GM12878 (cell line): ENCODE results near the gene LPAR3. TPM values are rescaled to one million over a fixed set of nuclear protein-coding genes. Genes with fewer than 3 reads are reported as not detected.

Experiments
- ATAC-seq: fragments of 200-7000 bp; cut with Tn5 transposase; 3 replicates; pipeline ENCODE4 v1.9.1; 2020; ENCODE audit warnings: mild to moderate bottlenecking, moderate library complexity
- BruUV-seq: library from RNA; stranded (reverse); fragments of 400-500 nt; replicated peaks from 2 replicates; lab custom pipeline; 2021; lab: Mats Ljungman, UMichigan
- CTCF ChIA-PET: fragments of 300-600 bp; sonication (Branson Sonifier 250); formaldehyde crosslinking; extraction: SDS; loops from one replicate; lab custom pipeline; 2021; ENCODE audit warnings: inconsistent platforms; lab: Yijun Ruan, JAX
- POLR2A ChIA-PET: fragments of 350-600 bp; formaldehyde crosslinking; extraction: SDS; loops from one replicate; lab custom pipeline; 2021; ENCODE audit warnings: inconsistent platforms; lab: Charles Lee
- RAD21 ChIA-PET: fragments of 300-600 bp; sonication (Branson Sonifier 250); formaldehyde crosslinking; loops from one replicate; lab custom pipeline; 2023; ENCODE audit warnings: antibody characterized with exemption; ENCODE audit not compliant: unreplicated experiment; lab: Charles Lee
- SMC1A ChIA-PET: fragments of 300-600 bp; sonication (Branson Sonifier 250); formaldehyde crosslinking; loops from one replicate; lab custom pipeline; 2023; ENCODE audit not compliant: unreplicated experiment, uncharacterized antibody; lab: Charles Lee
- DNase-seq: peaks from one replicate; pipeline ENCODE4 v3.0.0-alpha.2; 2011; ENCODE audit warnings: low read depth, low spot score
- FAIRE-seq: peaks from 3 replicates; lab custom pipeline; 2011; peaks lifted over from hg19 to GRCh38; lab: Jason Lieb, UNC
- H2AFZ ChIP-seq: 2 replicates; pipeline ENCODE4 v1.6.0; 2011; ENCODE audit warnings: low read depth, low read length, control low read depth; ENCODE audit not compliant: control insufficient read depth
- H3K27ac ChIP-seq: 2 replicates; pipeline ENCODE4 v1.5.1; 2011; ENCODE audit warnings: control low read depth; ENCODE audit not compliant: control insufficient read depth, insufficient read depth
- H3K27me3 ChIP-seq, 2 experiments: replicated peaks in 1 of 2; 2 replicates each; pipeline versions ENCODE4 v1.6.0 to v1.6.1; 2011; ENCODE audit warnings: low read length in 1 of 2; ENCODE audit not compliant: control insufficient read depth in 2 of 2, insufficient read depth in 2 of 2
- H3K36me3 ChIP-seq, 2 experiments: 2 replicates each; pipeline ENCODE4 v1.5.1; 2011; ENCODE audit warnings: low read length in 1 of 2; ENCODE audit not compliant: control insufficient read depth in 2 of 2, insufficient read depth in 2 of 2
- H3K4me1 ChIP-seq: 2 replicates; pipeline ENCODE4 v1.6.1; 2011; ENCODE audit warnings: mild to moderate bottlenecking, low read length, moderate library complexity, mixed read lengths; ENCODE audit not compliant: control insufficient read depth, insufficient read depth
- H3K4me2 ChIP-seq: 2 replicates; pipeline ENCODE4 v1.6.0; 2011; ENCODE audit warnings: control low read depth; ENCODE audit not compliant: control insufficient read depth, insufficient read depth
- H3K4me3 ChIP-seq: fragments of 200-600 bp; sonication (generic); 2 replicates; pipeline ENCODE4 v1.5.1; 2016
- H3K79me2 ChIP-seq: 2 replicates; pipeline ENCODE4 v1.6.0; 2011; ENCODE audit warnings: low read length; ENCODE audit not compliant: control insufficient read depth, insufficient read depth
- H3K9ac ChIP-seq: 2 replicates; pipeline ENCODE4 v1.8.0; 2011; ENCODE audit warnings: low read length, control low read depth, mixed read lengths; ENCODE audit not compliant: control insufficient read depth, insufficient read depth
- H3K9me3 ChIP-seq: replicated peaks from 3 replicates; pipeline ENCODE4 v1.5.1; 2011; ENCODE audit warnings: mild to moderate bottlenecking, low read length; ENCODE audit not compliant: control insufficient read depth, insufficient read depth
- H4K20me1 ChIP-seq: 2 replicates; pipeline ENCODE4 v1.6.0; 2011; ENCODE audit not compliant: control insufficient read depth, insufficient read depth
- BHLHE40 ChIP-seq, 2 experiments: fragments of 450-650 bp in 1 of 2; IDR thresholded peaks; 2 replicates each; pipeline ENCODE4 v1.6.1; 2011 to 2017; ENCODE audit warnings: low read depth in 2 of 2, borderline replicate concordance in 1 of 2, improper control_type of control experiment in 1 of 2, low read length in 1 of 2, mild to moderate bottlenecking in 1 of 2
- CEBPB ChIP-seq, 2 experiments: fragments of 150-350 bp in 1 of 2; IDR thresholded peaks; 2 replicates each; pipeline ENCODE4 v1.6.1; 2012 to 2014; ENCODE audit warnings: low read depth in 2 of 2, low read length in 2 of 2, borderline replicate concordance in 1 of 2, inconsistent platforms in 1 of 2
- EGR1 ChIP-seq, 2 experiments: IDR thresholded peaks; 1 replicate in 1 of 2; 2 replicates in 1 of 2; pipeline ENCODE4 v1.6.1; 2011 to 2012; ENCODE audit warnings: low read depth in 2 of 2, low read length in 2 of 2, borderline replicate concordance in 1 of 2, mild to moderate bottlenecking in 1 of 2, moderate library complexity in 1 of 2
- IKZF1 ChIP-seq: fragments of 450-650 bp; conservative IDR thresholded peaks from 2 replicates; pipeline ENCODE4 v1.6.1; 2017; ENCODE audit warnings: antibody characterized with exemption, mild to moderate bottlenecking
- MTA2 ChIP-seq: fragments of 450-650 bp; IDR thresholded peaks from 2 replicates; pipeline ENCODE4 v1.6.1; 2016; ENCODE audit warnings: low read depth, mild to moderate bottlenecking, moderate library complexity
- RAD21 ChIP-seq: IDR thresholded peaks from 2 replicates; pipeline ENCODE4 v1.6.1; 2011; ENCODE audit warnings: mild to moderate bottlenecking, low read depth, low read length, moderate library complexity; ENCODE audit not compliant: insufficient read depth
- SMARCA5 ChIP-seq: fragments of 450-650 bp; IDR thresholded peaks from 2 replicates; pipeline ENCODE4 v1.6.1; 2017; ENCODE audit warnings: mild to moderate bottlenecking
- TBL1XR1 ChIP-seq: IDR thresholded peaks from 2 replicates; pipeline ENCODE4 v1.6.1; 2012; ENCODE audit warnings: low read depth, low read length, improper control_type of control experiment
- TCF12 ChIP-seq: IDR thresholded peaks from 2 replicates; pipeline ENCODE4 v1.6.1; 2011; ENCODE audit warnings: low read depth, mild to moderate bottlenecking, low read length
- ZNF217 ChIP-seq: fragments of 450-650 bp; IDR thresholded peaks from 2 replicates; pipeline ENCODE4 v1.6.1; 2017; ENCODE audit warnings: antibody characterized with exemption, mild to moderate bottlenecking
- ZNF384 ChIP-seq: IDR thresholded peaks from 2 replicates; pipeline ENCODE4 v1.6.1; 2012; ENCODE audit warnings: low read depth, mild to moderate bottlenecking, low read length, improper control_type of control experiment, borderline replicate concordance
- WGBS: methylation state at CpG from one replicate; pipeline ENCODE4 v1.1.6; 2016; ENCODE audit warnings: low lambda C conversion rate; ENCODE audit not compliant: insufficient replicate concordance, insufficient coverage; ENCODE audit errors: missing lambda C conversion rate; 5-methylcytosine and 5-hydroxymethylcytosine counted together
- in situ Hi-C: fragments of 300-500 bp; cut with MboI; formaldehyde crosslinking; loops from 9 replicates; pipeline ENCODE4 v1.14.3; 2018; ENCODE audit warnings: mixed read lengths
- intact Hi-C: fragments of 100-400 bp; cut with micrococcal nuclease; formaldehyde crosslinking; loops from one replicate; pipeline ENCODE4 v1.14.2; 2022; ENCODE audit not compliant: unreplicated experiment
- polyA plus RNA-seq, 11 experiments: library from polyadenylated mRNA; depleted of rRNA in 4 of 11; unstranded in 6 of 11; stranded (reverse) in 5 of 11; fragments of >200 nt; fragmentation: Nextera tagmentation in 4 of 11; fragmentation: Illumina TruSeq in 1 of 11; extraction: Ambion mirVana in 4 of 11; extraction: Trizol in 1 of 11; gene quantifications; 1 replicate in 1 of 11; 2 replicates in 10 of 11; pipeline versions ENCODE4 v1.2.1 to v1.2.3, GENCODE V29; 2011 to 2016; ENCODE audit warnings: inconsistent platforms in 2 of 11, missing spikeins in 2 of 11, low read depth in 1 of 11
- total RNA-seq, 4 experiments: library from RNA; depleted of rRNA in 3 of 4; stranded (reverse); fragments of >200 nt in 3 of 4; fragmentation: Illumina TruSeq in 1 of 4; extraction: Trizol in 1 of 4; gene quantifications; 2 replicates each; pipeline versions ENCODE4 v1.2.1 to v1.2.3, GENCODE V29; 2013 to 2021
- TF ChIP-seq, protein P1 (sequence below): fragments of 450-650 bp; IDR thresholded peaks from 2 replicates; pipeline ENCODE4 v1.6.1; 2017; ENCODE audit warnings: mild to moderate bottlenecking, moderate library complexity
- TF ChIP-seq, protein P2 (sequence below): IDR thresholded peaks from 2 replicates; pipeline ENCODE4 v1.6.1; 2012; ENCODE audit warnings: improper control_type of control experiment, low read depth, low read length; ENCODE audit not compliant: insufficient replicate concordance

Gene LPAR3
- total and polyA plus RNA-seq, 10 of the 15 experiments (the other 5 are each of a cell fraction or from before 2014, with no cell fraction given): 0.03 to 0.31 (median 0.09) TPM; not detected in 3

DNA sequence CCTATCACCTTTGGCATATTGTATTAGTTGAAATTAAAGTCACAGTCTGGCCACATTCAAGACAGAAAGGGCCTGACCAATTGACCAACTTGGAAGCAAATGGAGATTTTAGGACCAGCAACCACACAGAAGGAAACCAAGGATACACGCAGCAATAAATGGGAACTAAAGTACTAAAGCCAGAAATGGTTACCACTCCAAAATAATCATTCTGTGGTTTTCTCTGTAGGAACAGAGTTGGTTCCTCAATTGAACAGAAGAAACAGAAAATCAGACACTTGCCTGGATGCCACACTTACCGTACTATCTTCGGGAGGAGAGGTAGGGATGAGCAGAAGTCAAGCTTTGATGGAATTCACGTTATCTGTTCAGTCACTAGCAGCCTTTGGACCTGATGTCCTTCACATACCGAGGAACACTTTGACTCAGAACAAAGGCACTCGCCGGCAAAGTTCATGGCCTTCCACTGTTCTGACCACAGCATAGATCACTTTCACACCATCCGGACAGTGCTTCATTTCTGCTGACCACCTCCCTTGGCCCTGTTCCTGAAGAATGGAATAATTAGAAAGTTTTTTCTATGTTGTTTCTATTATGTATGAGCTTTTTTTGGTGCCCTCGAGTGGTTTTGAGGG lies 96.9 kb downstream of the LPAR3 start:
- Histone ChIP-seq H3K4me2 (no peak overlapping the region), H3K36me3 (no peaks in the 10 kb centered on the region), H3K27ac (no peak overlapping the region), H2AFZ (no peak overlapping the region), H3K4me3 (no peak overlapping the region), H3K4me1 (no peaks in the 10 kb centered on the region), H3K79me2 (no peaks in the 10 kb centered on the region), H3K9me3 (peaks cover 3% of the 10 kb centered on the region; the same call in 2 of the 3 replicates), H3K9ac (no peak overlapping the region), H3K27me3 (no peaks in the 10 kb centered on the region), H4K20me1 (no peaks in the 10 kb centered on the region)
- FAIRE-seq: no peak
- ChIA-PET SMC1A (no interaction called here), RAD21 (interaction anchor here (0.9 kb wide), 1 partner anchor 52 kb away, joined by 3 read pairs; no protein-coding TSS in a partner anchor), CTCF (interaction anchor here (0.6 to 3.9 kb wide), 5 partner anchors 14 to 758 kb away, joined by 3 to 24 read pairs (median 3); no protein-coding TSS in a partner anchor), POLR2A (no interaction called here)
- intact Hi-C loops: no loop called here
- in situ Hi-C loops: no loop called here
- no peak for ATAC-seq
- BruUV-seq: no TSS peak
- DNase-seq: no peak
- 57% methylated on average over 9 of the region's 9 CpGs for WGBS
- TF ChIP-seq TBL1XR1: no peak
- TF ChIP-seq, protein P1, sequence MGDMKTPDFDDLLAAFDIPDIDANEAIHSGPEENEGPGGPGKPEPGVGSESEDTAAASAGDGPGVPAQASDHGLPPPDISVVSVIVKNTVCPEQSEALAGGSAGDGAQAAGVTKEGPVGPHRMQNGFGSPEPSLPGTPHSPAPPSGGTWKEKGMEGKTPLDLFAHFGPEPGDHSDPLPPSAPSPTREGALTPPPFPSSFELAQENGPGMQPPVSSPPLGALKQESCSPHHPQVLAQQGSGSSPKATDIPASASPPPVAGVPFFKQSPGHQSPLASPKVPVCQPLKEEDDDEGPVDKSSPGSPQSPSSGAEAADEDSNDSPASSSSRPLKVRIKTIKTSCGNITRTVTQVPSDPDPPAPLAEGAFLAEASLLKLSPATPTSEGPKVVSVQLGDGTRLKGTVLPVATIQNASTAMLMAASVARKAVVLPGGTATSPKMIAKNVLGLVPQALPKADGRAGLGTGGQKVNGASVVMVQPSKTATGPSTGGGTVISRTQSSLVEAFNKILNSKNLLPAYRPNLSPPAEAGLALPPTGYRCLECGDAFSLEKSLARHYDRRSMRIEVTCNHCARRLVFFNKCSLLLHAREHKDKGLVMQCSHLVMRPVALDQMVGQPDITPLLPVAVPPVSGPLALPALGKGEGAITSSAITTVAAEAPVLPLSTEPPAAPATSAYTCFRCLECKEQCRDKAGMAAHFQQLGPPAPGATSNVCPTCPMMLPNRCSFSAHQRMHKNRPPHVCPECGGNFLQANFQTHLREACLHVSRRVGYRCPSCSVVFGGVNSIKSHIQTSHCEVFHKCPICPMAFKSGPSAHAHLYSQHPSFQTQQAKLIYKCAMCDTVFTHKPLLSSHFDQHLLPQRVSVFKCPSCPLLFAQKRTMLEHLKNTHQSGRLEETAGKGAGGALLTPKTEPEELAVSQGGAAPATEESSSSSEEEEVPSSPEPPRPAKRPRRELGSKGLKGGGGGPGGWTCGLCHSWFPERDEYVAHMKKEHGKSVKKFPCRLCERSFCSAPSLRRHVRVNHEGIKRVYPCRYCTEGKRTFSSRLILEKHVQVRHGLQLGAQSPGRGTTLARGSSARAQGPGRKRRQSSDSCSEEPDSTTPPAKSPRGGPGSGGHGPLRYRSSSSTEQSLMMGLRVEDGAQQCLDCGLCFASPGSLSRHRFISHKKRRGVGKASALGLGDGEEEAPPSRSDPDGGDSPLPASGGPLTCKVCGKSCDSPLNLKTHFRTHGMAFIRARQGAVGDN: no peak
- no peak for TF ChIP-seq BHLHE40 (IDR thresholded peaks at IDR 0.05; ENCODE audit: borderline replicate concordance in 1 of 2, low read depth in 2 of 2, low read length in 1 of 2)
- no peak for TF ChIP-seq RAD21
- TF ChIP-seq MTA2: no peak
- TF ChIP-seq, protein P2, sequence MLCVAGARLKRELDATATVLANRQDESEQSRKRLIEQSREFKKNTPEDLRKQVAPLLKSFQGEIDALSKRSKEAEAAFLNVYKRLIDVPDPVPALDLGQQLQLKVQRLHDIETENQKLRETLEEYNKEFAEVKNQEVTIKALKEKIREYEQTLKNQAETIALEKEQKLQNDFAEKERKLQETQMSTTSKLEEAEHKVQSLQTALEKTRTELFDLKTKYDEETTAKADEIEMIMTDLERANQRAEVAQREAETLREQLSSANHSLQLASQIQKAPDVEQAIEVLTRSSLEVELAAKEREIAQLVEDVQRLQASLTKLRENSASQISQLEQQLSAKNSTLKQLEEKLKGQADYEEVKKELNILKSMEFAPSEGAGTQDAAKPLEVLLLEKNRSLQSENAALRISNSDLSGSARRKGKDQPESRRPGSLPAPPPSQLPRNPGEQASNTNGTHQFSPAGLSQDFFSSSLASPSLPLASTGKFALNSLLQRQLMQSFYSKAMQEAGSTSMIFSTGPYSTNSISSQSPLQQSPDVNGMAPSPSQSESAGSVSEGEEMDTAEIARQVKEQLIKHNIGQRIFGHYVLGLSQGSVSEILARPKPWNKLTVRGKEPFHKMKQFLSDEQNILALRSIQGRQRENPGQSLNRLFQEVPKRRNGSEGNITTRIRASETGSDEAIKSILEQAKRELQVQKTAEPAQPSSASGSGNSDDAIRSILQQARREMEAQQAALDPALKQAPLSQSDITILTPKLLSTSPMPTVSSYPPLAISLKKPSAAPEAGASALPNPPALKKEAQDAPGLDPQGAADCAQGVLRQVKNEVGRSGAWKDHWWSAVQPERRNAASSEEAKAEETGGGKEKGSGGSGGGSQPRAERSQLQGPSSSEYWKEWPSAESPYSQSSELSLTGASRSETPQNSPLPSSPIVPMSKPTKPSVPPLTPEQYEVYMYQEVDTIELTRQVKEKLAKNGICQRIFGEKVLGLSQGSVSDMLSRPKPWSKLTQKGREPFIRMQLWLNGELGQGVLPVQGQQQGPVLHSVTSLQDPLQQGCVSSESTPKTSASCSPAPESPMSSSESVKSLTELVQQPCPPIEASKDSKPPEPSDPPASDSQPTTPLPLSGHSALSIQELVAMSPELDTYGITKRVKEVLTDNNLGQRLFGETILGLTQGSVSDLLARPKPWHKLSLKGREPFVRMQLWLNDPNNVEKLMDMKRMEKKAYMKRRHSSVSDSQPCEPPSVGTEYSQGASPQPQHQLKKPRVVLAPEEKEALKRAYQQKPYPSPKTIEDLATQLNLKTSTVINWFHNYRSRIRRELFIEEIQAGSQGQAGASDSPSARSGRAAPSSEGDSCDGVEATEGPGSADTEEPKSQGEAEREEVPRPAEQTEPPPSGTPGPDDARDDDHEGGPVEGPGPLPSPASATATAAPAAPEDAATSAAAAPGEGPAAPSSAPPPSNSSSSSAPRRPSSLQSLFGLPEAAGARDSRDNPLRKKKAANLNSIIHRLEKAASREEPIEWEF: no peak
- TF ChIP-seq CEBPB (IDR thresholded peaks at IDR 0.05; ENCODE audit: borderline replicate concordance in 1 of 2, low read depth in 2 of 2, low read length in 2 of 2): no peak
- no peak for TF ChIP-seq IKZF1
- no peak for TF ChIP-seq EGR1 (IDR thresholded peaks at IDR 0.05; ENCODE audit: borderline replicate concordance in 1 of 2, low read depth in 2 of 2, low read length in 2 of 2)
- no peak for TF ChIP-seq SMARCA5
- no peak for TF ChIP-seq ZNF217
- TF ChIP-seq TCF12: no peak
- TF ChIP-seq ZNF384: no peak
